B cell (primary cell): ENCODE measurements around the gene VHLL. TPM values are rescaled to one million over a fixed set of nuclear protein-coding genes. Genes with fewer than 3 reads are reported as not detected.

ENCODE experiments used
- ATAC-seq: fragments of 200-7000 bp; cut with Tn5 transposase; one replicate; pipeline ENCODE4 v1.10.0; 2021; ENCODE audit warnings: low read depth, mild to moderate bottlenecking, moderate number of reproducible peaks, moderate library complexity
- CTCF ChIA-PET: fragments of 350-600 bp; sonication (Branson Sonifier 250); formaldehyde crosslinking; loops from one replicate; lab custom pipeline; 2021; ENCODE audit warnings: antibody characterized with exemption, inconsistent platforms; lab: Charles Lee
- POLR2A ChIA-PET: fragments of 350-600 bp; sonication (Branson Sonifier 250); formaldehyde crosslinking; loops from one replicate; lab custom pipeline; 2021; ENCODE audit warnings: antibody characterized with exemption; lab: Charles Lee
- DNase-seq: peaks from one replicate; pipeline ENCODE4 v3.0.0; 2013
- H2AFZ ChIP-seq: 2 replicates; pipeline ENCODE4 v1.6.1; 2012; ENCODE audit warnings: mild to moderate bottlenecking, low read depth, low read length; ENCODE audit not compliant: insufficient read depth, poor library complexity, severe bottlenecking
- H3K27ac ChIP-seq, 2 donors: 1 replicate in 1 of 2; 2 replicates in 1 of 2; pipeline ENCODE4 v1.5.1; 2012 to 2013; ENCODE audit warnings: low read length in 2 of 2, mild to moderate bottlenecking in 2 of 2, moderate library complexity in 1 of 2
- H3K27me3 ChIP-seq, 4 experiments: fragments of 200-600 bp in 1 of 4; sonication (generic) in 1 of 4; replicated peaks in 1 of 4; 1 replicate in 2 of 4; 2 replicates in 2 of 4; pipeline versions ENCODE4 v1.6.1 to v1.7.0; 2013 to 2016; ENCODE audit warnings: low read length in 3 of 4, mild to moderate bottlenecking in 2 of 4, mixed read lengths in 1 of 4, moderate library complexity in 1 of 4; ENCODE audit not compliant: insufficient read depth in 4 of 4, control insufficient read depth in 3 of 4; ENCODE audit errors: control extremely low read depth in 1 of 4
- H3K36me3 ChIP-seq, 2 experiments: replicated peaks in 1 of 2; 1 replicate in 1 of 2; 2 replicates in 1 of 2; pipeline versions ENCODE4 v1.6.1 to v1.7.1; 2013; ENCODE audit warnings: low read length in 1 of 2; ENCODE audit not compliant: insufficient read depth in 2 of 2, control insufficient read depth in 1 of 2; ENCODE audit errors: control extremely low read depth in 1 of 2, extremely low read depth in 1 of 2
- H3K4me1 ChIP-seq, 2 donors: fragments of 200-600 bp in 1 of 2; sonication (generic) in 1 of 2; 1 replicate in 1 of 2; 2 replicates in 1 of 2; pipeline versions ENCODE4 v1.5.1 to v1.6.1; 2013 to 2017; ENCODE audit warnings: low read length in 2 of 2; ENCODE audit not compliant: control insufficient read depth in 2 of 2, insufficient read depth in 2 of 2
- H3K4me2 ChIP-seq: replicated peaks from 2 replicates; pipeline ENCODE3; 2012; ENCODE audit warnings: mild to moderate bottlenecking, low read depth, low read length; ENCODE audit not compliant: poor library complexity, severe bottlenecking
- H3K4me3 ChIP-seq, 5 experiments: fragments of 200-600 bp in 1 of 5; sonication (generic) in 1 of 5; 1 replicate in 3 of 5; 2 replicates in 2 of 5; pipeline versions ENCODE4 v1.5.1 to v1.7.0; 2011 to 2016; ENCODE audit warnings: low read length in 4 of 5, mild to moderate bottlenecking in 4 of 5, low read depth in 2 of 5, control low read depth in 1 of 5, moderate library complexity in 1 of 5; ENCODE audit not compliant: insufficient read depth in 1 of 5; ENCODE audit errors: control extremely low read depth in 1 of 5, extremely low read depth in 1 of 5
- H3K79me2 ChIP-seq: fragments of 200-600 bp; sonication (generic); one replicate; pipeline ENCODE4 v1.6.0; 2016; ENCODE audit warnings: low read length; ENCODE audit not compliant: control insufficient read depth, insufficient read depth
- H3K9ac ChIP-seq: fragments of 200-600 bp; sonication (generic); 2 replicates; pipeline ENCODE4 v1.6.1; 2017; ENCODE audit warnings: mild to moderate bottlenecking, low read length, moderate library complexity
- H3K9me3 ChIP-seq, 3 donors: one replicate each; pipeline versions ENCODE4 v1.6.1 to v1.7.1; 2013; ENCODE audit warnings: low read length in 2 of 3; ENCODE audit not compliant: control insufficient read depth in 2 of 3, insufficient read depth in 1 of 3; ENCODE audit errors: control extremely low read depth in 1 of 3
- H4K20me1 ChIP-seq: 2 replicates; pipeline ENCODE4 v1.6.0; 2012; ENCODE audit warnings: mild to moderate bottlenecking, low read length; ENCODE audit not compliant: insufficient read depth, control insufficient read depth, poor library complexity, severe bottlenecking
- H3K27ac Mint-ChIP-seq: one replicate; pipeline ENCODE4 v1.8.0; 2021; ENCODE audit warnings: mixed read lengths
- H3K27me3 Mint-ChIP-seq: one replicate; pipeline ENCODE4 v1.8.0; 2021; ENCODE audit warnings: mixed read lengths
- H3K4me1 Mint-ChIP-seq: one replicate; pipeline ENCODE4 v1.8.0; 2021; ENCODE audit warnings: mixed read lengths
- H3K4me3 Mint-ChIP-seq: one replicate; pipeline ENCODE4 v1.8.0; 2021; ENCODE audit warnings: mixed read lengths
- H3K9me3 Mint-ChIP-seq: one replicate; pipeline ENCODE4 v1.8.0; 2022; ENCODE audit warnings: mixed read lengths; ENCODE audit not compliant: insufficient read depth
- CTCF ChIP-seq: fragments of 200-600 bp; IDR thresholded peaks from one replicate; pipeline ENCODE4 v1.8.0; 2022; ENCODE audit warnings: antibody characterized with exemption, mild to moderate bottlenecking
- EZH2 ChIP-seq: IDR thresholded peaks from 2 replicates; pipeline ENCODE4 v1.6.1; 2012; ENCODE audit warnings: borderline replicate concordance, low read depth, mild to moderate bottlenecking, moderate library complexity, low read length; ENCODE audit not compliant: insufficient read depth, poor library complexity, severe bottlenecking
- WGBS: methylation state at CpG from one replicate; pipeline ENCODE4 v1.1.5; 2013; ENCODE audit warnings: missing lambda C conversion rate; ENCODE audit not compliant: insufficient coverage; 5-methylcytosine and 5-hydroxymethylcytosine counted together
- intact Hi-C: fragments of 100-400 bp; cut with micrococcal nuclease; formaldehyde crosslinking; loops from one replicate; pipeline ENCODE4 v1.10.0; 2022
- polyA plus RNA-seq: library from polyadenylated mRNA; depleted of rRNA; stranded (reverse); fragments of >200 nt; gene quantifications from 2 replicates; pipeline ENCODE4 v1.2.3, GENCODE V29; 2012
- total RNA-seq, 2 donors: library from RNA; stranded (reverse); fragments of 120-200 nt in 1 of 2; gene quantifications; 1 replicate in 1 of 2; 2 replicates in 1 of 2; pipeline versions ENCODE4 v1.2.3 to v1.2.4, GENCODE V29; 2013 to 2022

Gene VHLL
- total and polyA plus RNA-seq, 2 donors (not counting 1 experiment from before 2014, with no cell fraction given): 0.36 TPM; not detected in 1

DNA sequence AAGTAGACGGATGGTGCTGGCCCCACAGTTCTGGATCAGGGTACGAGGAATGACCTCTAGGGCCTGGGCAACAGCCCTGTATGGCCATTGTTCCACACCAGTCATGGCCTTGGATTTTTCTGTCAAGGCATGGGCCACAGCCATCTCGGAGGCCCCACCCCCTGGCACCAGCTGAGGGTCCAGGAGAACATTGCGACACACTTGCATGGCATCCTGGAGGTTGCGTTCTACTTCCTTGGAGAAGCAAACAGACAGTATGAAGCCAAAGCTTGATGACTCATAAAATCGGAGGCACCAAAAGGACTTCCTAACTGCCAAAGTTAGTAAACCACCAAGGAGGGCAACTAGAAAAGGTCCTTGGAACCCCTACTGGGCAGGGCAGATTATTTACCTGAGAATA, 11.9 kb upstream of the VHLL start:
- CTCF ChIA-PET: interaction anchor here (0.6 kb wide), 1 partner anchor 9 kb away, joined by 3 read pairs; no protein-coding TSS in a partner anchor
- no peak overlapping the region for H2AFZ ChIP-seq
- POLR2A ChIA-PET: no interaction called here
- H3K4me2 ChIP-seq: no peak overlapping the region
- no peaks in the 10 kb centered on the region for H3K4me1 ChIP-seq
- 95% methylated on average over 5 of the region's 6 CpGs for WGBS
- no peaks in the 10 kb centered on the region for H3K79me2 ChIP-seq
- no peak overlapping the region for H3K27ac ChIP-seq
- TF ChIP-seq EZH2 (no peak), CTCF (no peak)
- H3K27me3 ChIP-seq: no peaks in the 10 kb centered on the region
- ATAC-seq (no peak), DNase-seq (no peak)
- H3K36me3 ChIP-seq: peaks cover 21 to 64% of the 10 kb centered on the region in 2 experiments
- no peaks in the 10 kb centered on the region for H4K20me1 ChIP-seq
- Mint-ChIP-seq H3K4me1 (no peaks in the 10 kb centered on the region), H3K27ac (no peak overlapping the region), H3K4me3 (no peak overlapping the region), H3K9me3 (no peaks in the 10 kb centered on the region), H3K27me3 (no peaks in the 10 kb centered on the region)
- H3K9ac ChIP-seq: no peak overlapping the region
- no peaks in the 10 kb centered on the region for H3K9me3 ChIP-seq
- intact Hi-C loops: loop anchor here (10.0 kb wide), 1 partner anchor 166 kb away; no protein-coding TSS in a partner anchor
- no peak overlapping the region for H3K4me3 ChIP-seq

DNA sequence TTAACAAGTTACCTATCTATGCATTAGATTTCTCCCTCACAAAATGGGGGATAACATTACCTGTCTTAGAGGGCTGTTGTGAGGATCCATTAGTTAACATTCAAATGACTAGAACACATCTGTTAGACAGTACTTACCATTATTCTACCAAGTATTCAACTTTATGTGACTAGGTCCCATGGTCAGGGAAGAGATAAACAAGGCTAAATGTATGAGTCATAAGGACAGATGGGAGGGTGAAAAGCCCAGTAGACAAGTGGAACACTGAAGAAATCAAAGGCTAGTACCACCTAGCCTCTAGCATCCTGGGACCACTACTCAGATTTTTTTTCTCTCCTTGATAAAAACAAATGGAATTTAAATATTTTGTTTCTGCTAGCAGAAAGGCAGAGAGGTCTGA, 9.0 kb upstream of the VHLL start:
- ATAC-seq (no peak), DNase-seq (no peak)
- no peak overlapping the region for H2AFZ ChIP-seq
- ChIA-PET POLR2A (no interaction called here), CTCF (interaction anchor here (2.3 kb wide), 1 partner anchor 11 kb away, joined by 6 read pairs; no protein-coding TSS in a partner anchor)
- Mint-ChIP-seq H3K27ac (no peak overlapping the region), H3K27me3 (no peaks in the 10 kb centered on the region), H3K9me3 (no peaks in the 10 kb centered on the region), H3K4me3 (no peak overlapping the region), H3K4me1 (no peaks in the 10 kb centered on the region)
- H3K79me2 ChIP-seq: no peaks in the 10 kb centered on the region
- no peak overlapping the region for H3K27ac ChIP-seq
- no peak overlapping the region for H3K4me2 ChIP-seq
- intact Hi-C loops: no loop called here
- H3K9ac ChIP-seq: no peak overlapping the region
- no peak for TF ChIP-seq EZH2
- no peak for TF ChIP-seq CTCF
- H3K27me3 ChIP-seq: no peaks in the 10 kb centered on the region
- peaks cover 12 to 51% of the 10 kb centered on the region in 2 experiments for H3K36me3 ChIP-seq
- no peaks in the 10 kb centered on the region for H3K9me3 ChIP-seq
- no peaks in the 10 kb centered on the region for H4K20me1 ChIP-seq
- H3K4me3 ChIP-seq: no peak overlapping the region
- no peaks in the 10 kb centered on the region for H3K4me1 ChIP-seq
